HAP-1 (cell line): ENCODE data around the gene MEGF9.

Source experiments
- DNase-seq, 2 experiments: peaks; one replicate each; pipeline ENCODE4 v3.0.0-alpha.2; 2016 to 2020; ENCODE audit warnings: low spot score in 2 of 2
- H3K27me3 ChIP-seq: fragments of 250-450 bp; sonication (Bioruptor Pico); 2 replicates; pipeline ENCODE4 v1.5.1; 2020; ENCODE audit warnings: low read depth, mild to moderate bottlenecking, moderate library complexity
- H3K36me3 ChIP-seq: fragments of 250-450 bp; sonication (Bioruptor Pico); replicated peaks from 2 replicates; pipeline ENCODE4 v1.5.1; 2020; ENCODE audit warnings: mild to moderate bottlenecking
- H3K4me1 ChIP-seq: fragments of 250-450 bp; sonication (Bioruptor Pico); 2 replicates; pipeline ENCODE4 v1.5.1; 2020; ENCODE audit warnings: mild to moderate bottlenecking
- H3K4me3 ChIP-seq: fragments of 250-450 bp; sonication (Bioruptor Pico); 2 replicates; pipeline ENCODE4 v1.5.1; 2020; ENCODE audit warnings: mild to moderate bottlenecking, moderate library complexity
- H3K9me3 ChIP-seq: fragments of 250-450 bp; sonication (Bioruptor Pico); 2 replicates; pipeline ENCODE4 v1.5.1; 2020; ENCODE audit warnings: mild to moderate bottlenecking, moderate library complexity
- in situ Hi-C: fragments of 300-500 bp; cut with MboI; formaldehyde crosslinking; loops from 3 replicates; pipeline ENCODE4 v1.14.3; 2020; ENCODE audit warnings: low sequenced_read_pairs, inconsistent platforms, mixed read lengths

Gene MEGF9

DNA sequence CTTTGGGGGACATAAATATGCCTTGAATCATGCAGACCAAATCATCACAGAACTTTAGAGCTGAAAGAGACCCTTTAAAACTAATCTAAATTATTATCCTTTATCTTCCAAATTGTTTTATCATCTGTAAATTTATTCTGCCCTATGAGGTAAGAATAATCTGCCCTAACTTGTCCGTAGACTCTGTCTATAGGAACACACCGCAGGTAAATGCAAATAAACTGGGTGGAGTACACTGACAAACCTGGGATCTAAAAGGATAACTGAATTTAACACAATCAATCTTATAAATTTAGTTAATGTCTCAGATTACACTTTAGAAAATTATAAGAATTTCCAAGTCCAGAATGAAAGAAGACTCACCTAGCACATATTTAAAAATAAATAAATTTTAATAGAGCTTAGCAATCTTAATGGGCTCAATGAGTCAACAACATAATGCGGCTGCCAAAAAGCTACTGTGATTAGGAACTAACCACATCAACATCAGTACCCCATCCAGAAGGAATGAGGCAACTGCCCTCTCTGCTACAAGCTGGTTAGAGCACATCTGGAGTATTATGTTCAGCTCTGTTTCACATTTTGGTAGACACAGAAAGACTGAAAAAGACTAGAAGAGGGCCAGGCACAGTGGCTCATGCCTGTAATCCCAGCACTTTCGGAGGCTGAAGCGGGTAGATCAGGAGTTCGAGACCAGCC is 5.6 kb downstream of the MEGF9 start:
- H3K27me3 ChIP-seq, result no peaks in the 10 kb centered on the region
- DNase-seq, result no peak
- H3K4me1 ChIP-seq, result peaks cover 49% of the 10 kb centered on the region
- in situ Hi-C loops, result no loop called here
- no peaks in the 10 kb centered on the region for H3K9me3 ChIP-seq
- no peak overlapping the region for H3K4me3 ChIP-seq
- peaks cover 4% of the 10 kb centered on the region; the same call in 1 of the 2 replicates for H3K36me3 ChIP-seq

DNA sequence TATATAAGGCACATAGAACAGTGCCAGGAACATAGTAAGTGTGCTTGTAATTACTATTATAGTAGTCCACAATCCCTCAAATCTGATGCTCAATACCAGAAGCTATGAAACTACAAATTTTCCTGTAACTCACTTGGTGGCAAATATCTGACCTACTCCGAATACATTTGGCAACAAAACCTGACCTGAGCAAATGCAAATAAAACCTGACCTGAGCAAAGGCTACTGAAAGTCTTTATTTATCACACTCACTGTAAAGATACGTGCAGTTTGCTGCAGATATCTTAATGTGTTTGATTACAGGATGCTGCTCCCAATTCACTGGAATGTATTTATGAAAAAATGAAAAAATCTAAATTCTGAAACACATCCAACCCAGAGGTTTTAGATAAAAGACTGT is 7.1 kb downstream of the MEGF9 start:
- no peak overlapping the region for H3K4me3 ChIP-seq
- H3K4me1 ChIP-seq, result peaks cover 49% of the 10 kb centered on the region
- no peaks in the 10 kb centered on the region for H3K9me3 ChIP-seq
- DNase-seq, result no peak
- no peaks in the 10 kb centered on the region for H3K27me3 ChIP-seq
- in situ Hi-C loops, result no loop called here
- H3K36me3 ChIP-seq, result peaks cover 4% of the 10 kb centered on the region; the same call in 1 of the 2 replicates

DNA sequence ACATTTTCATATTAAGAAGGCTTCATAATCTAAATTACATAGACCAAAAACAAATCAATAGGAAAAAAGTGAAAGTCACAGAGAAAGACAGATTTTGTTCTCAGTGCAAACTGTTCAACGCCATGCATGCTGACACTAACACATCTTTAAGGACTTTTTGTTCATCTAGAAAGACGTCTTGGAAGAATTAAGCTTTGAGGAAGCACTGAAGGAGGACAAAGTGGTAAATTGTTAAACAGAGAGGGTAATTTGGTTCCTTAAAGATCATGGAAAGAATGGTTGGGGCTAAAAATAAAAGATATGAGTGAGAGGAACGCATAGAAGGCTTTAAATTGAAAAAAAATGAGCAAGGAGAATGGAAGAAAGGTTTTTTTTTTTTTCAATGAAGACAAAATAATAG is 9.1 kb downstream of the MEGF9 start:
- Histone ChIP-seq H3K27me3 (no peaks in the 10 kb centered on the region), H3K36me3 (no peaks in the 10 kb centered on the region; the same call in 1 of the 2 replicates), H3K4me3 (no peak overlapping the region), H3K4me1 (peaks cover 41% of the 10 kb centered on the region), H3K9me3 (no peaks in the 10 kb centered on the region)
- in situ Hi-C loops, result no loop called here
- DNase-seq, result no peak

DNA sequence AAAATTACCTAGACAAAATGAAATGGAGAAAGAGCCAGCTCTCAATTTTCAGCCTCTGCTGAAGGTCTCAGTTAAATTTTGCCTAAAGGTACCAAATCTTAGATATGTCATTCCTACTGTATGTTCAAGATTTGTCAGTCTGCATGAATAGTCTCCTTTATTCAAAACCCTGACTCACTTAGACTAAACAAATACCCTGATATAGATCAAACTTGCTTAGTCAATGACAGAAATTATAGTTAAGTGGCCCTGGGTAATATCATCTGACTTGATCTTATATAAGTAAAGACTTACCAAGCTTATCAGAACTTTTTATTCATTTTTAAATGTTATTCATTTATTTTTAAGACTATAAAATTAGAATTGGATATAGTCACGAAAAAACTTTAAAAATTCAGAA is 12.2 kb downstream of the MEGF9 start:
- no peaks in the 10 kb centered on the region; the same call in 1 of the 2 replicates for H3K36me3 ChIP-seq
- DNase-seq, result no peak
- in situ Hi-C loops, result no loop called here
- H3K27me3 ChIP-seq, result no peaks in the 10 kb centered on the region
- H3K9me3 ChIP-seq, result no peaks in the 10 kb centered on the region
- no peak overlapping the region for H3K4me3 ChIP-seq
- H3K4me1 ChIP-seq, result peaks cover 58% of the 10 kb centered on the region

DNA sequence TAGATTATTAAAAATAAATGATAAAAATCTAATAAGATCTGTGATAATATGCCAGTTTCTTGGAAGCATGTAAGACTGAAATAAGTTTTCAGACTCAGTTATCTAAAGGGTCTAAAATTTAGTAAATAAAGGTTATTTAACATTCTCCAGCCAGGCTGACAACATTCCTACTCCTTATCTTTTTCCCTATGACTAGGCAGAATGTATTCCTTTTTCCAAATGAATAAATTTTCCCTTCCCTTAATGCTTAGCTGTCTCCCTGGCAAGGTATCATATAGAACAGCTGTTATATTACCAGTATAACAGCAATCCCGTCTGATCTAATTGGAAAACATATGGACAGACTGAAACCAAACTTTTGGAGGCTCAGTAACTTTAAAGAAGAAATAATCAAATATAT is 13.0 kb downstream of the MEGF9 start:
- Histone ChIP-seq H3K9me3 (no peaks in the 10 kb centered on the region), H3K27me3 (no peaks in the 10 kb centered on the region), H3K4me3 (no peak overlapping the region), H3K36me3 (no peaks in the 10 kb centered on the region; the same call in 1 of the 2 replicates), H3K4me1 (peaks cover 58% of the 10 kb centered on the region)
- in situ Hi-C loops, result no loop called here
- no peak for DNase-seq

DNA sequence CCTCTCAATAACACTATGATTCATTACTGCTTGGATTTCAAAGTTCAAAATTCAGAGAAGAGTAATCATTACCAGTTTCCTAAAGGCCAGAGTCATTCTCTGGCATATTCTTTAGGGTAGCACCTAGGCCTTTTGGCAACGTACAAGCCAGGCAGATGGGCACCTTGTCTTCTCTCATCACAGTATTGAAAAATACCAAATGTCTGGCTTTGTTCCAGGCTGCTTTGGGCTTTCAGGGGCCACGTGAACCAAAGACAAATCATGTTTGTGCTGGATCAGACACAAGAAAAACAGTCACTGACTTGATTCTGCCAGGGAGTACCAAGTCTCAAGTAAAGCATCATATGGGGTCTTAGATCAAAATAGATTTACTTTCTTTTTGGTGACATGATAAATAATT is 15.5 kb downstream of the MEGF9 start:
- no peaks in the 10 kb centered on the region for H3K9me3 ChIP-seq
- no peak overlapping the region for H3K4me3 ChIP-seq
- in situ Hi-C loops, result no loop called here
- no peak for DNase-seq
- peaks cover 57% of the 10 kb centered on the region for H3K4me1 ChIP-seq
- H3K27me3 ChIP-seq, result no peaks in the 10 kb centered on the region
- H3K36me3 ChIP-seq, result no peaks in the 10 kb centered on the region

DNA sequence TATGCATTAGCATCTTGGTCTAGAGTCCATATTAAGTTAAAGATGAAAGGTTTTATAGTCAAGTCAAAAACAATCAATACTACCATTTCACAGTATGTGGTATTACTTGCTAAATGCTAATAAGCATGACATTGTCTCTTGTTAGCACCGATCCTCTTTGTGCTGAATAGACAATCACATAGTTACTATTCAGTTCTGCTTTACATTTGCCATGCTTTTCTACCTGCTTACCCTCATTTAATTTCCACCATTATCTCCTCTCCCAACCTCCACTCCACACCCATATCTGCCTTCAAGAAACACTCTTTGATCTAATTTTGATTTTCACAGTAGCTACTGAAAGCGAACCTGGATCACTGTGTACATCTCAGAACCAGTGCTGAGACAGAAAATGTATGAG is 16.8 kb downstream of the MEGF9 start:
- no peaks in the 10 kb centered on the region for H3K27me3 ChIP-seq
- no peak overlapping the region for H3K4me3 ChIP-seq
- H3K36me3 ChIP-seq, result no peaks in the 10 kb centered on the region
- peaks cover 62% of the 10 kb centered on the region for H3K4me1 ChIP-seq
- no peak for DNase-seq
- no peaks in the 10 kb centered on the region for H3K9me3 ChIP-seq
- in situ Hi-C loops, result no loop called here

DNA sequence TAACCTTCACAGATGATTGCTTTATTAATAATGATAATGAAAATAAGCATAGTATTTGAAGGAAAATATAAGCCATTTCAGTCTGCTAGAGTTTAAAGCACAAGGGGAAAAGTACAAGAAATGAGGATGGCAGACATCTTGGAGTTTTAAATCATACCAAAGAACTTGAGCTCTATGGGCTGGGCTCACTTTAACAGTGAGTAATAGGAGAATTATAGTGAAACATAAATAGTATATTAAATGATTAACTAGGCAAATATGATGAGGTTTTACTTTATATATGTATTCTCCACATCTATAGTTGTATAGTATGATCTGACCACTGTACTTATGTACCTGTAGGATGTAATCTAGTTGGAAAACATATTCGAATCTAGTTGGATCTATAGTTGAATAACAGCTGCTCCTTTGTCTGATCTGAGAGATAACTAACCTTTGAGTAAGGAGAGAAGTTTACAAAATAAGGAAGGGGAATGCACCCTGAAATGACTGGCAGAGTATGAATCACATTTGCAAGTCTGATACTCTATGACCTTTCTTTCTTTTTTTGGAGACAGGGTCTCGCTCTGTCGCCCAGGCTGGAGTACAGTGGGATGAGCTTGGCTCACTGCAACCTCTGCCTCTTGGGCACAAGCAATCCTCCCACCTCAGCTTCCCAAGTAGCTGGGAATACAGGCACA is 17.6 kb downstream of the MEGF9 start:
- in situ Hi-C loops, result no loop called here
- Histone ChIP-seq H3K27me3 (no peaks in the 10 kb centered on the region), H3K4me3 (no peak overlapping the region), H3K4me1 (peaks cover 63% of the 10 kb centered on the region), H3K36me3 (no peaks in the 10 kb centered on the region), H3K9me3 (no peaks in the 10 kb centered on the region)
- no peak for DNase-seq

DNA sequence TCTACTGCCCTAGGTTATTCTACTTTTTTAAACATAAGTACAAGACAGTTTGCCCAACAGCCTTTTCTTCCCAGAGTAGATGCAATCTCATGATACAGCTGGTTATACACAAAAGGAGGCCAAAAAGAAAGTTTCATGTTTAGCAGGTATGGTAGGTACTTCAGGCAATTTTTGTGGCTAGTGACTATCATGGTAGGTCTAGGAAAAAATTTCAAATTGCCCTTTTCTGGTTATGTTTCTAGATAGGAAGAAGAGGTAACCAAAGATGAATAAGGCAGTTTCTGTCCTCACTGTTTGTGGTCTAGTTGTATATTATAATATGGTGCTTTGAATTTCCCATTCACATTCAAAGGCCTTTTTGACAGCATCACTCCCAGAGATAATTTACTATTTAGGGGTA is 19.7 kb downstream of the MEGF9 start:
- in situ Hi-C loops, result no loop called here
- H3K9me3 ChIP-seq, result no peaks in the 10 kb centered on the region
- H3K4me3 ChIP-seq, result no peak overlapping the region
- peaks cover 82% of the 10 kb centered on the region for H3K4me1 ChIP-seq
- H3K36me3 ChIP-seq, result no peaks in the 10 kb centered on the region
- no peaks in the 10 kb centered on the region for H3K27me3 ChIP-seq
- DNase-seq, result no peak

DNA sequence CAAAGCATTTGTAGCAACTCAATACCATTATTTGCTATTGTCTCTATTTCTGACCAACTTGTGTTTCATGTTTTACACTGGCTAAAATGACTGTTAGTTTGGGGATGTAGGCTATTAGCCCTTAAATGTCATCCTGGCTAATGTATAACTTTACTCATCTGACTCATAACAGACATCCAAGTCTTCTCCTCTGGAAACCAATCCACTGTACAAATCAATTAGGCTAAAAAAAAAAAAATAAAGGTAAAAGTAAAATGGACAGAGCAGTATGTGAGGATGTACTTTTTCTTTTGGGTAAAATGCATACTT is 20.6 kb downstream of the MEGF9 start:
- Histone ChIP-seq H3K4me3 (no peak overlapping the region), H3K36me3 (no peaks in the 10 kb centered on the region), H3K9me3 (no peaks in the 10 kb centered on the region), H3K4me1 (peaks cover 86% of the 10 kb centered on the region), H3K27me3 (no peaks in the 10 kb centered on the region)
- DNase-seq, result no peak
- in situ Hi-C loops, result no loop called here

DNA sequence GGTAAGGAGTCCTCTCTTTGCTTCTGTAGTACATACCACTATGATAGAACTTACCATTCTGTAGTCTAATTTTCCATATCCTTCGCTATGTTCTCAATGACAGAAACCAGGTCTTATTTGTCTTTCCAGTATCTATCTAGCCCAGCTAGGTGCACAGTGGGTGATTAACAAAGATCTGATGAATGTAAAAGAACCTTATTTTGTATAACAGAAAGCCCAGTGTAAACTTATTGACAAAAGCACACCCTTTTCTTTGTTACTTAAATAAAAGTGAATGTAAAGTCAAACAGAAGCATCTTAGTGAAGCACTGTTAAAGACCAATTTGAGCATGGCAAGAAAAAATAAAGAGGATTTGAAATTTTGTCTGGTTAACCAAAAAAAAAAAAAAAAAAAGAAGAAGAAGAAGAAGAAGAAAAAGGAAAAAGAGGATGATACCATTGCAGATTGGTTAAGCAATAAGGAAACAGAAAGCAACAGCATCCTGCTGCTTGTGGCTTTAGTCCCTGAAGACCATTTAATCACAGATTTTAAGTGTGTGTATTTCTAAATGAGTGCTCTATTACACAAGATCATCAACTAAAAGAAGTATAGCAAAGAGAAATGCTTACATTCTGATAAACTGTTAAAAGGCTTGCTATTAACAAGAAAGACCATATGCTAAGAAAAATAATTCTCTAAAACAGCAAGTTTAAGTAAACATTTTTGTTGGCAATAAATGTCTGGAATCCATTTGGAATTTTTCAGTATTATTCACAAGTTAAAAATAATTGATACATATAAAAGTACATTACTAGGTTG is 21.2 kb downstream of the MEGF9 start:
- in situ Hi-C loops, result no loop called here
- H3K27me3 ChIP-seq, result no peaks in the 10 kb centered on the region
- no peak overlapping the region for H3K4me3 ChIP-seq
- H3K4me1 ChIP-seq, result peaks cover 86% of the 10 kb centered on the region
- no peaks in the 10 kb centered on the region for H3K9me3 ChIP-seq
- H3K36me3 ChIP-seq, result no peaks in the 10 kb centered on the region
- peak; percentile 28 to 89 for DNase-seq

DNA sequence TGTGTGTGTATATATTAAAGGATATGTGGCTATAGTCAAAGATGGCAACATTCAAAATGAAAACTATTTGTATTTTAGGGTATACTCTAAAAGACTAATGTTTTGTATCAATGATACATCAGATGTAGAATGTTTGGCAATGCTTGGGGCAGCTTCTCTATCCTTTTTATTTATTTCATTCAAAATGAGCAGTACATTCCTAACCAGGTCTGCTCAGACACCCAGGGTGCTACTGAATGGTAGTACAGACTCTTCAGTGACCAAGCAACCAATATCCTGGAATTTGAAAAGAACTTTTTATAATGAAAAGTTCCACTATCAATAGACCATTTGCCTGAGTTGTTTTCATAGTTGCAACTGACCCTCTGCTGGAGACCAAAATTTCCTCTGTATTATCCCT is 23.9 kb downstream of the MEGF9 start:
- peaks cover 64% of the 10 kb centered on the region for H3K4me1 ChIP-seq
- no peaks in the 10 kb centered on the region for H3K36me3 ChIP-seq
- H3K4me3 ChIP-seq, result no peak overlapping the region
- no peaks in the 10 kb centered on the region for H3K27me3 ChIP-seq
- no peak for DNase-seq
- in situ Hi-C loops, result no loop called here
- H3K9me3 ChIP-seq, result no peaks in the 10 kb centered on the region

DNA sequence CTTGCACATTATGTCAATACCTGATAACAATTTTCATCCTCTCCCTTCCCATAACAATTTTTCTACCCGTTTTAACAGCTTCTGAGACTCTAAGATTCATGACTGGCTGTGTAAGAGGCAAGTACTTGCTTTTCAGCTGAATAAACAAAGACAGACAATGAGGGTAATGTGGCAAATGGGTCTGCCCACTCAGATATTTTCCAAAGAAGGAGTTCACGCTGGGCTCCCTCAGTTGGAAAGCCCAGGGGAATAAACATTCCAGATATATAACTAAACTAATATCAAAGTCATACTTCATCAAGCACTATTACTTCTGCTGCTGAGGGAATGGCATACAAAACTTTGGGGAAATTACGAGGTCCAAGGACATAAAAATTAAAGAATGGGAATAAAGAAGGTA is 24.4 kb downstream of the MEGF9 start:
- H3K36me3 ChIP-seq, result no peaks in the 10 kb centered on the region
- no peaks in the 10 kb centered on the region for H3K9me3 ChIP-seq
- no peak overlapping the region for H3K4me3 ChIP-seq
- in situ Hi-C loops, result no loop called here
- no peak for DNase-seq
- H3K27me3 ChIP-seq, result no peaks in the 10 kb centered on the region
- H3K4me1 ChIP-seq, result peaks cover 67% of the 10 kb centered on the region

DNA sequence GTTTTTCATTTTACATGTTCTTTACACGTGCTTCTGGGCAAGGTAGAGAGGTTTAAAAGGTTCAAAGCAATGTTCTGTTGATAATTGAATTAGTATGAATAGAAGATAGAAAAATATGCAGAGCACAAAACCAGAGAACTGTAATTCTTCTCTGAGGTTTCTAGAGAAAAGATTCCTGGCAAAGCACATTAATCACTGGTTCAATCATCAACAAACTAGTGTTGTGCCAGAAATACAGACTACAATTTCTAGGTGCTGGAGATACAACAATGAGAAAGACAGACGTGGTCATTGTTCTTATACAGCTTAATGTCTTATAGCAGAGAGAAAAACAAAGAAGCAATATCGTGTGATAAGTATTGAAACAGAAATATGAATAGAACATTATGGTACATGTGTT is 25.5 kb downstream of the MEGF9 start:
- H3K4me3 ChIP-seq, result no peak overlapping the region
- H3K4me1 ChIP-seq, result peaks cover 65% of the 10 kb centered on the region
- in situ Hi-C loops, result no loop called here
- no peak for DNase-seq
- H3K27me3 ChIP-seq, result no peaks in the 10 kb centered on the region
- no peaks in the 10 kb centered on the region for H3K36me3 ChIP-seq
- H3K9me3 ChIP-seq, result no peaks in the 10 kb centered on the region
